GM12864 (cell line): Measurements from ENCODE around the gene CIAPIN1.
A peak's percentile ranks its signal among the peaks of the same experiment; 100 is the strongest.

Experiments
- DNase-seq: peaks from one replicate; pipeline ENCODE4 v3.0.0-alpha.2; 2011; ENCODE audit warnings: low read depth
- H3K4me3 ChIP-seq: 2 replicates; pipeline ENCODE4 v1.5.1; 2011; ENCODE audit warnings: mild to moderate bottlenecking, low read depth, low read length, control low read depth
- TF ChIP-seq, protein P1 (sequence below): IDR thresholded peaks from 2 replicates; pipeline ENCODE4 v1.5.1; 2011; ENCODE audit warnings: low read depth, mild to moderate bottlenecking, moderate library complexity, low read length, control low read depth, inconsistent platforms; ENCODE audit errors: missing control alignments

Gene CIAPIN1

DNA sequence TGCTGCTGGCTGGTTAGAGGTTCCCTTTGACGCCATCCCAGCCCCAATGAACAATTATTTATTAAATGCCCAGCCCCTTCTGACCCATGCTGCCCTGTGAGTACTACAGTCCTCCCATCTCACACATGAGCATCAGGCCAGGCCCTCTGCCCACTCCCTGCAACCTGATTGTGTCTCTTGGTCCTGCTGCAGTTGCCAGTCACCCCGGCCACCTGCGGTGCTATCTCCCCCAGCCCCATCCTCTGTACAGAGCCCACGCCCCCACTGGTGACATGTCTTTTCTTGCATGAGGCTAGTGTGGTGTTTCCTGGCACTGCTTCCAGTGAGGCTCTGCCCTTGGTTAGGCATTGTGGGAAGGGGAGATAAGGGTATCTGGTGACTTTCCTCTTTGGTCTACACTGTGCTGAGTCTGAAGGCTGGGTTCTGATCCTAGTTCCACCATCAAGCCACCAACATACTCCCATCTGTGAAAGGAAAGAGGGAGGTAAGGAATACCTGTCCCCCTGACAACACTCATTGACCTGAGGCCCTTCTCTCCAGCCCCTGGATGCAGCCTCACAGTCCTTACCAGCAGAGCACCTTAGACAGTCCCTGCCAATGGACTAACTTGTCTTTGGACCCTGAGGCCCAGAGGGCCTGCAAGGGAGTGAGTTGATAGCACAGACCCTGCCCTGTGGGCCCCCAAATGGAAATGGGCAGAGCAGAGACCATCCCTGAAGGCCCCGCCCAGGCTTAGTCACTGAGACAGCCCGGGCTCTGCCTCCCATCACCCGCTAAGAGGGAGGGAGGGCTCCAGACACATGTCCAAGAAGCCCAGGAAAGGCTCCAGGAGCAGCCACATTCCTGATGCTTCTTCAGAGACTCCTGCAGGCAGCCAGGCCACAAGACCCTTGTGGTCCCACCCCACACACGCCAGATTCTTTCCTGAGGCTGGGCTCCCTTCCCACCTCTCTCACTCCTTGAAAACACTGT, 63.6 kb downstream of the CIAPIN1 start:
- no peak overlapping the region for H3K4me3 ChIP-seq
- TF ChIP-seq, protein P1, sequence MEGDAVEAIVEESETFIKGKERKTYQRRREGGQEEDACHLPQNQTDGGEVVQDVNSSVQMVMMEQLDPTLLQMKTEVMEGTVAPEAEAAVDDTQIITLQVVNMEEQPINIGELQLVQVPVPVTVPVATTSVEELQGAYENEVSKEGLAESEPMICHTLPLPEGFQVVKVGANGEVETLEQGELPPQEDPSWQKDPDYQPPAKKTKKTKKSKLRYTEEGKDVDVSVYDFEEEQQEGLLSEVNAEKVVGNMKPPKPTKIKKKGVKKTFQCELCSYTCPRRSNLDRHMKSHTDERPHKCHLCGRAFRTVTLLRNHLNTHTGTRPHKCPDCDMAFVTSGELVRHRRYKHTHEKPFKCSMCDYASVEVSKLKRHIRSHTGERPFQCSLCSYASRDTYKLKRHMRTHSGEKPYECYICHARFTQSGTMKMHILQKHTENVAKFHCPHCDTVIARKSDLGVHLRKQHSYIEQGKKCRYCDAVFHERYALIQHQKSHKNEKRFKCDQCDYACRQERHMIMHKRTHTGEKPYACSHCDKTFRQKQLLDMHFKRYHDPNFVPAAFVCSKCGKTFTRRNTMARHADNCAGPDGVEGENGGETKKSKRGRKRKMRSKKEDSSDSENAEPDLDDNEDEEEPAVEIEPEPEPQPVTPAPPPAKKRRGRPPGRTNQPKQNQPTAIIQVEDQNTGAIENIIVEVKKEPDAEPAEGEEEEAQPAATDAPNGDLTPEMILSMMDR: no peak
- DNase-seq: no peak

GRCh38 chr16:57382535-57383275, 64.5 kb downstream of the CIAPIN1 start:
- TF ChIP-seq, protein P1: peak; percentile 2
- no peak for DNase-seq
- no peak overlapping the region for H3K4me3 ChIP-seq

- DNase-seq: no peak
- H3K4me3 ChIP-seq: no peak overlapping the region
- TF ChIP-seq, protein P1: no peak
Observed at GRCh38 chr16:57381791-57382534, 65.2 kb downstream of the CIAPIN1 start.

- DNase-seq: no peak
- TF ChIP-seq, protein P1: no peak
- no peak overlapping the region for H3K4me3 ChIP-seq
Observed at GRCh38 chr16:57380671-57381462, 66.3 kb downstream of the CIAPIN1 start.

GRCh38 chr16:57379579-57379978, 67.6 kb downstream of the CIAPIN1 start:
- TF ChIP-seq, protein P1: no peak
- no peak overlapping the region for H3K4me3 ChIP-seq
- DNase-seq: no peak
